ENCODE measurements around the gene GRAMD4.
"Not testable (repeated sequence)": the region's sequence is repeated elsewhere in the genome, so short reads cannot be mapped to it uniquely, and the experiment has no call there.

Gene GRAMD4

DNA sequence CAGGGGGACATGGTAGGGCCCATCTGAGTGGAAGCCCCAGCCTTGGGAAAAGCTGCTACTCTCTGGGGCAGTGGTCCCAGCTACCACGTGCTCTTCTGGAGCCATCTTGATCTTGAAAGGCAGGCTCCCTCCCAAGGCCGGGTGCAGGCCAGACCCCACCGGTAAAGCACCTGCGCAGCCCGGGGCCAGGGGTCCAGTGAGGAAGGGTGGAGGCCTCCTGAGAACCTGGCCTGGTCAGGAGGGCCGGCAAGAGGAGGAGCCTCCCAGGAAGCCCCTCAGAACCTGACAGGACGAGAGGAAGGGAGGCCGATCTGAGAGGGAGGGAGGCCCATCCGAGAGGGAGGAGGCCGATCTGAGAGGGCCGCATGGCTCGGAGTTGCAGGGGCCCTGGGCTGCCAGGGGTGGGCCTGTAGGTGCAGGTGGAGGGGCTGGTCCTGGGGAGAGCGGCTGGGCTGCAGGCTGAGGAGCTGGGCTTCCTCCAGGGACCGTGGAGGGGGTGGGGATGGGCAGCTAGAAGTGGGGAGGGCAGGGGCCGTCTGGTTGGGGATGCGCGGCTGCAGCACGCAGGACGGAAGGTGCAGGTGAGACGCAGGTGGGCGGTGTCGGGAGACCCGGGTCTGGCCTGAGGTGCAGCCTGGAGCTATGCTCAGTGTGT lies 529 bp downstream of the GRAMD4 start:
- no peak for DNase-seq (ENCODE audit: low spot score)

DNA sequence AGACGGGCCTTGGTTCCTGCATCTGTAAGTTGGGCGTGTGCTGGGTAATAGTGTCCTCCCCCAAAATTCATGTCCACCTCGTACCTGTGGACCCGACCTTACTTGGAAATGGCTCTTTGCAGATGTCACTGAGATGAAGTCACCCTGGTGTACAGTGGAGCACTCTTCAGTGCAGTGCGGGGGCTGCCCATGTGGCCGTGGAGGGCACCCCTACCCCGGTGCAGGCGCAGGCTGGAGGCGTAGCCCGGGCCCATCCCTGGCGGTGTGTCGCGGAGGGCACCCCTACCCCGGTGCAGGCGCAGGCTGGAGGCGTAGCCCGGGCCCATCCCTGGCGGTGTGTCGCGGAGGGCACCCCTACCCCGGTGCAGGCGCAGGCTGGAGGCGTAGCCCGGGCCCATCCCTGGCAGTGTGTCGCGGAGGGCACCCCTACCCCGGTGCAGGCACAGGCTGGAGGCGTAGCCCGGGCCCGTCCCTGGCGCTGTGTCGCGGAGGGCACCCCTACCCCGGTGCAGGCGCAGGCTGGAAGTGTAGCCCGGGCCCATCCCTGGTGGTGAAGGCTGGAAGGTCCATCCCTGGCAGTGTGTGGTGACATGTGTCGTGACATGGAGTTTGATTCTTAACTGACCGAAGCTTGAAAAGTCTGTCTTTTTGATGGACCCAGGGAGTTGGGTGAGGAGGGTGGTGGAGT lies 1.2 kb downstream of the GRAMD4 start:
- not testable (repeated sequence) for DNase-seq (ENCODE audit: low spot score)

DNA sequence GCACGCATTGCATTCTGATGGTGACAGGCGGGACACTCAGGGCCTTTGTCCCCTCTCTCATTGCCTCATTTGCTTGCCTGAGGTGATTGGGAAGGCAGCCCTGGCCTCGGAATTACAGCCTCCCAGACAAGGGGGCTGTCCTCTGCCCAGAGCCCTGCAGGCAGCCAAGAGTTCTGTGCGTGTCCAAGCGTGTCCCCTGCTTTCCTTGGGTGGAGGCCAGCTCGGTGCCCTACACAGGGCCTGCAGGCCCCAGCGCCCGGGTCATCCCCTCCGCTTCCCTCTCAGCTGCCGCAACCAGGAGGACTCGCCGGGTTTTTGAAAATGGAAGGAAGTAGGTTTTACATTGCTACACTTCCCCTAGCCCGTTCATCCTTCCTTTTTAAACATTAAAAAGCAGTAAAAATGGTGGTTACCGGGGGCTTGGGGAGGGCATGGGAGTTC lies 1.9 kb downstream of the GRAMD4 start:
- no peak for DNase-seq (ENCODE audit: low spot score)

DNA sequence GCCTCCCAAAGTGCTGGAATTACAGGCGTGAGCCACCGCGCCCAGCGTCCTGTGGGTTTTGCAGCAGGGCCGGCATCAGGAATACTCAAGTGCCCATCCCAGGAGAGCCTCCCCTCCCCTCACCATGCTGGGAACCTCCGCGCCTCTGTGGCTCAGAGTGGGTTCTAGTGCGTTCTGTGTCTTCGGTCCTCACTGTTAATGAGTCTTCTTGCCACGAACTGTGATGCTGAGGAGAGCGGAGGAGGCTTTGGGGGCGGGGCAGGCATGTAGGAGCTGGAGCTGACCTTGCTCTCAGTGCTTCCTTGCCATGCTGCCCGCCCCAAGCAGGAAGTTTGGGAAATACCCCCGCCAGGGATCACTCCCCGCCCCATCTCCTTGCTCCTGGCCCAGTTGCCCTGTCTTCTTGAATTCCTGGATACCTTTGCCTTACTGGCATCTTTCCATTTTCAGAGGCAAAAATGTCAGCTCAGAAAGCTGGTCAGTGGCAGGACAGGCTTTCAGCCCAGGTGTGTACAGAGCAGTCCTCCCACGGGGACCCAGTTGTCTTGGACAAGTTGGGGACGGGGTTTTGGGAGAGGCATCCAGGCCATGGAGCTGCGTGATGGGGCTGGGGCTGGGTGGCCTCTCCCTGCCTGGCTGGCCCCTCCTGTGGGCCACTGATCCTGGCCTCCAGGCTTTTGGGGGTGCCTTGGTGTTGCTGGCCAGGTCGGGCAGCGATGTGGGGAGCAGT lies 5.1 kb downstream of the GRAMD4 start:
- no peak for DNase-seq (ENCODE audit: low spot score)

DNA sequence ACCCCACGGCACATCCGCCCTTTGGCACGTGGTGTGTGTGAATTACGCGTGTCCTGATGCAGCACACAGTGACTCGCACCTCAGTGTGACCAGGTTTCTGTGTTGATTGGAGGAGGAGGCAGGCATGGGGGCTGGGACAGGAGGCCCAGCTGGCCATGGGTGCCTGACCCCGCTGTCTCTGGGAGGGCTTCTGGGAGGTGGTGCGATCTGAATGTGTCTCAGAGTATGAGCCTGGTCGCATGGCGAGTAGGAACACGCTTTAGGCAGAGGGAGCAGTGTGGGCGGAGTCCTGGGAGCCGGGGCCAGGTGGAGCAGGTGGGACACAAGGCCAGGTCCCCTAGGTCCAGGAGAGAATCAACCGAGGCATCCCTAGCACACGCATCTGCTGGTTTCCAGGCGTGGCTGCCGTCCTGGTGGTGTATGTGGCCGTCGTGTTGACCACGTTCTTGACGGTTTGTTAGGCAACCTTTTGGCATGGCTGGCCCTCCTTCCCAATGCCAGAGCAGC lies 5.7 kb downstream of the GRAMD4 start:
- no peak for DNase-seq (ENCODE audit: low spot score)

- no peak for DNase-seq (ENCODE audit: low spot score)
Observed at GRCh38 chr22:46626356-46626755, 6.2 kb downstream of the GRAMD4 start.

DNA sequence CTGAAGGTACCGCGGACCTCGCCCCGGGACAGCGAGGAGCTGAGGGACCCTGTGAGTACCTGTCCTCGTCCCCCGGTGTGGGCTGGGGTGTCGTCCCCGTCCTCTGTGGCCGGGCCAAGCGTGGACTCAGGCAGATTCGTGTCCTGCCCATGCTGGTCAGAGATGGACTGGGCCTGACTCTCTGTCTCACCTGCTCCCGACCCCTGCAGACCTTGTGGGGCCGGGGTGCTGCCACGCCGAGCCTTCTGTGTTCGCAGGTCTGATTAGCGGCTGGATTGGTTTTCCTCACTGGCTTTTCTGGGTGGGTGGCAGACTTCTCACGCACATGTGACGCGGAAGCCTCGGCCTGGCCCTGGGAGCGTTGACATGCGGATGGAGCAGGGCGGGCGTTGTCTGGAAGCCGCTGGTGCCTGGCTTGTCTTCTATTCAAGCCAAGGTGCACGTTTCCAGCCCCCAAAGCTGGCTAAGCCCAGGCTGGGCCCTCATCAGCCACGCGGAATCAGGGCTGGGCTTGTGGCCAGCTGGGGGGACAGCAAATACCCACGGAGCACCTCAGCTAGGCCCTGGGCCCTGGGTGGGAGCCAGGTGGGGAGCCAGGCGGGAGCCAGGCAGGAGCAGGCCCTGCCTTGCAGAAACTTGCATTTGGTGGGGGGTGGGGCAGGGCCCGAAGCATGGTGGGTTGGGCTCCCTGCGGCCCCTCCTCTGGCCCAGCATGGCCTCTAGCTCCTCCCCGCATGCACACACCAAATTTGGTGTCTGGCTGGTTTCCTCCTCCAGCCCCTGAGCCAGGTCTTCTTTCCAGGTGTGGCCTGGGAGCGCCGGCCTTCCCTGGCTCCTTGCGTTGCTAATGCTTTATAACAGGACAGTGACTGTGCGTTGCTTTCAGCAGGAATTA lies 7.0 kb downstream of the GRAMD4 start:
- DNase-seq (ENCODE audit: low spot score): no peak

DNA sequence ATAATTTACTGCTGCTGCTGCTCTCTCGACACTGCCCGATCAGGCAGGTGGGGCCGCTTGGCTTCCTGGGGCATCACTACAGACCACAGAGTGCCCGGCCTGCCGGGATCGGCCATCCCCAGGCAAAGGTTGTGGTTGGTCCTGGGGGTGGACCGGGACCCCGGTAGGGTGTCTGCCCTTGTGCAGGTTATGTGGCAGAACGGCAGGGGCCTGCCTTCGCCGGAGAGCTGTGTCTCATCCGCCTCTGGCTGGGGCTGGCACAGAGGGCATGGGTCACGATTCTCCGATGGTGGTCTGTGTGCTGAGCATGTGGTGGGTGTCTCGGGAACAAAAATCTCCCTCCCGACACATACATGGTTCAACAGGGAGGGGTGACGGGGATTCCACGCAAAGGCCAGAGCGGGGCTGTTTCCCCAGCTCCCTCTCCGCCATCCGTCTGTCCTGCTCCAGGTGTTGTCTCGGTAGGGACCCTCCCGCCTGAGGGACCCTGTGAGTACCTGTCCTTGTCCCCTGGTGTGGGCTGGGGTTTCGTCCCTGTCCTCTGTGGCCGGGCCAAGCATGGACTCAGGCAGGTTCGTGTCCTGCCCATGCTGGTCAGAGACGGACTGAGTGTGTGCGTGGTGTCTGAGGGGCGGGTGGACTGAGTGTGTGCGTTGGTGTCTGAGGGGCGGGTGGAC lies 7.8 kb downstream of the GRAMD4 start:
- DNase-seq (ENCODE audit: low spot score): no peak

- no peak for DNase-seq (ENCODE audit: low spot score)
Observed at GRCh38 chr22:46628756-46629155, 8.6 kb downstream of the GRAMD4 start.

GRCh38 chr22:46629291-46629690 lies 9.1 kb downstream of the GRAMD4 start:
- no peak for DNase-seq (ENCODE audit: low spot score)

GRCh38 chr22:46631113-46631512 lies 10.9 kb downstream of the GRAMD4 start:
- no peak for DNase-seq (ENCODE audit: low spot score)

DNA sequence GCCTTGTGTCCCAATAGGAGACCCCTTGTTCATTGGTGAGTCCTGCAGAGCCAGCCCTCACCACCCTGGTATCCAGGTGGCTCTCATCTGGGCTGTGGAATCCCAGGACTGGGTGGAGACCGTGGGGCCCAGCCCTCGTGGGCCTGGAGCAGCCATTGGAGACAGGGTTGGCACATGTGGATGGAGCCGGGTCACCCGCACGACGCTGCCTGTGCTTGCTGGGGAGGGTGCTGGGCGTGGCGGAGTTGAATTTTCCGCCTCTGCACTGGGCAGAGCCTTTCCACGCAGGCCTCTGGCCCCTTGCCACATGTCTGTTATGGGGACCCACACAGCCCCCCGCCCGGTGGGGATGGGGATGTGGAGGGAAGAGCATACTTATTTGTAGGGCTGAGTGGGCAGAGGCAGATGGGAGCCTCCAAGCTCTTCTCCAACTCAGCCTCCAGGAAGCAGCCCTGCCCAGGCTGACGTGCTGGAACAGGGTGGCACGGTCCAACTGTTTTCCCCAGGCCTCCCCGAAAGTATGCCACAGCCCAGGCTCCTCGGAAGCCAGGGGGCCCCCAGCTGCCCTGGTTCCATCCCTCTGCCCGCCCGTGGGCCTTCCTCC lies 12.6 kb downstream of the GRAMD4 start:
- DNase-seq (ENCODE audit: low spot score): no peak

DNA sequence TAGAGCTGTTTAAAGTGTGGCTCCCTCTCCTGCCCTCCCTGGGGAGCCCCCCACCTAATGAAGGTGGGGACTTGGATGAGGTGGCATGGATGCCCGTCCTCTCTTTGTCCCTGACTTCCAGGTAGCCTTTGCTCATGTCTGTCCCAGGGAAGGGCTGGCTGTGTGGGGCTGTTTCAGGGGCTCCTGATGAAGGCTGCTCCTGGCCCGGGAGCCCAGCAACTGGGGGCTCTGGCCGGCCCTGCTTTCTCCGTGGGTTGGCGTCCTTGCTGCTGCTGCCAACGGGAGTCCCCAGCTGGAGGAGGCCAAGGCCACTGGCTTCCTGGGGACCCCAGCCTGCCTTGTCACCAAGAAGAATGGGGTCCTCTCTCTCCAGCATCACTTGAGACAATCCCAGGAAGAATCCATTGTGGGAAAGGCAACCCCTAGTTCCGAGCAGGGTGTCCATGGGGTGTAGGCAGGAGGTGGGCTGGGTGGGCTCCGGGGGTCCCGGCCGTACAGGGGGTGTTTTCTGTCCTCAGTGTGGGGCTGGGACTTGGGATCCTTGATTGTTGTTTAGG lies 13.2 kb downstream of the GRAMD4 start:
- DNase-seq (ENCODE audit: low spot score): no peak

DNA sequence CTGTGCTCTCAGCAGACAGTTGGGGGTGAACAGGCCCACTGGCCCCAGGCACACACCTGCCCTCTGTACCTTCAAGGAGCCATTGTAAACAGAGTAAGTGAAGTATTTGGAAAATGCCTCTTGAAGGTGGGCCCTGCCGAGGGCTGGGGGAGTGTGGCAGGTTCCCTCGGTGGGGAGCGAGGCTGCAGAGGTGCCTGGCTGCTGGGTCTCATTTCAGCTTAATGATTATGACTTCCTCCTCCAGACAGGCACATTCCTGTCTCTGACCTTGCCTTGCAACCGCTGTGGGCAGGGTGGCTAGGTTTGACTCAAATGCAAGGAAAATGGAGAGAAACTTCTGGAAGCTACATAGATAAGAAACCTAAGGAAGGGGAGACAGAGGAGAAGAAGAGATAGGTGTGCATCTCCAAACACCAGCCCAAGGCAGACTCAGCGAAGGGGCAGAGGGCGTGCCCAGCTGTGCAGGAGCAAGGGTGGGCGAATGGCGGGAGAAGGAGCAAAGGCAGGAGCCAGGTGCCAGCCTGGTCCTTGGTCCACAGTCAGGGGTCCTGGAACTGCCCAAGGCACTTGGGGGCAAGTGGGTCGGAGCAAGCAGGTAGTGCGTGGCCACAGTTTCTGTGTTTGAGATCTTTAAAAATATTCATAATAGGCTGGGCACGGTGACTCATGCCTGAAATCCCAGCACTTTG lies 14.0 kb downstream of the GRAMD4 start:
- no peak for DNase-seq (ENCODE audit: low spot score)

DNA sequence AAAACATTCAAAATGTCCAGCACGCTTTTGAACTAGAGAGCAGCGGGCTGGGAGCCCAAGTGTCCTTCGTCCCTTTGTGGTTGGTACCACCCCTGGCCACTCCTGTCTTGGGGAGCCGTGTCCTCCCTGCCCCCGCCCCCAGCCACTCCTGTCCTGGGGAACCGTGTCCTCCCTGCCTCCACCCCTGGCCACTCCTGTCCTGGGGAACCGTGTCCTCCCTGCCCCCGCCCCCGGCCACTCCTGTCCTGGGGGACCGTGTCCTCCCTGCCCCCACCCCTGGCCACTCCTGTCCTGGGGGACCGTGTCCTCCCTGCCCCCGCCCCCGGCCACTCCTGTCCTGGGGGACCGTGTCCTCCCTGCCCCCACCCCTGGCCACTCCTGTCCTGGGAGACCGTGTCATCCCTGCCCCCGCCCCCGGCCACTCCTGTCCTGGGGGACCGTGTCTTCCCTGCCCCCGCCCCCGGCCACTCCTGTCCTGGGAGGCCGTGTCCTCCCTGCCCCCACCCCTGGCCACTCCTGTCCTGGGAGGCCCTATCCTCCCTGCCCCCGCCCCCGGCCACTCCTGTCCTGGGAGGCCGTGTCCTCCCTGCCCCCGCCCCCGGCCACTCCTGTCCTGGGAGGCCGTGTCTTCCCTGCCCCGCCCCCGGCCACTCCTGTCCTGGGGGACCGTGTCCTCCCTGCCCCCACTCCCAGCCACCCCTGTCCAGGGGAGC lies 14.9 kb downstream of the GRAMD4 start:
- DNase-seq (ENCODE audit: low spot score): not testable (repeated sequence)

DNA sequence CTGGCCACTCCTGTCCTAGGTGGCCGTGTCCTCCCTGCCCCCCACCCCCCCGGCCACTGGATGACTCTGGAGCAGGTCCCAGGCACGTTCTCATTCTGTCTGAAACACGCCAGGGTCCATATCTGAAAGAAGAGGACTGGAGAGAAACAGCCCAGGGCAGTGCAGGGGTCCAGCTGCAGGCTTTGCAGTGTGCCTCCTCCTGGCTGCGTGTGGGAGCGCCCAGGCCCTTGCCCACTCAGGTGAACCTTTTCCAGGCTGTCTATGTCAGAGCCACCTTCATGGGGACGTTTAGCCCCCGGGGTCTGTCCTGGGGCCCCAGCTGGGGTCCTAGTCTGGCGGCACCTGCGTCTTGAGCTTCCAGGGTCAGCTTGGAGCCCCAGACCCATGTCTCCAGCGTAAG lies 15.6 kb downstream of the GRAMD4 start:
- no peak for DNase-seq (ENCODE audit: low spot score)

- DNase-seq (ENCODE audit: low spot score): no peak
Observed at GRCh38 chr22:46636221-46637002, 16.2 kb downstream of the GRAMD4 start.
